ENCODE results near the gene PRRT1B. TPM values are rescaled to one million over a fixed set of nuclear protein-coding genes. Genes with fewer than 3 reads are reported as not detected.
A peak's percentile ranks its signal among the peaks of the same experiment; 100 is the strongest.

Gene PRRT1B
- total RNA-seq, 1 donor from 2014 or later, result not detected

DNA sequence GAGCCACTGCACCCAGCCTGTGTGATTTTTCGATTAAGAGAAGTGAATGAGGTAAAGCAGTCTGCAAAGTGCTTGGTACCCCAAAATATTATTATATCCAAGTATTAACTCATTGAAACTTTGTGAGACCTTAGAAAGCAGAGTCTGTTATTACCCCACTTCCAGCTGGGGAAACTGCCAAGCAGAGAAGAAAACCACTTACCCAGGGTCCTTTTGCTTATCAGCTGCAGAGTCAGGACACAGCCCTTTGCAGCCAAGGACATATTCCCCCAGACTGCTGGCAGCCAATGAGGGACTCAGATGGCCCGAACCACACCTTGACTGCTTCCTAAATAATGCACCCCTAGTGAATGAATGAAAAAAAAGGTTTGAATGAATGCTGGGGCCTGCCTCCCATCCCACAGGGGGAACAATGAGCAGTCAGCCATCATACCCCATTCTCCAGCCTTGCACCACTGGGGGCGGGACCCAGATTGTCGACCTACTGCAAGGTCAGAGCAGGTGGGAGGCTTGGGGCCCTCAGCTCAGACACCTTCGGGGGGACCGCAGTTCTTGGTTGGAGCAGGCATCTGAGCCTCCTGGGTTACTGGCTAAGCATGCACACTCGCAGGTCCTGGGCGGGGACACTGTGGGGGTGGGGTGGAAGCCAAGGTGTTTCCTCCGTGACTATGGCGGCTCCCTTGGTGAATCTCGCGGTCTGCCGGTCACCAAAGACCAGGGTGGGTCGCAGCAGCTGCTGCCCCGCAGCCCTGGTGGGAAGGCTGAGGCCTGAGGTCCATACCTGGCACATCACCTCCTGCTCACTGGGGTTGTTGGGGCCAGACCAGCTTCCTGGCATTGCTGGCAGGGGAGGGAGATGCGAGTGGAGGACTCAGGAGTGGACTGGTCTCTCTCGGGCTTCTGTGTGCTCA lies 29.7 kb downstream of the PRRT1B start:
- TF ChIP-seq, protein P1, sequence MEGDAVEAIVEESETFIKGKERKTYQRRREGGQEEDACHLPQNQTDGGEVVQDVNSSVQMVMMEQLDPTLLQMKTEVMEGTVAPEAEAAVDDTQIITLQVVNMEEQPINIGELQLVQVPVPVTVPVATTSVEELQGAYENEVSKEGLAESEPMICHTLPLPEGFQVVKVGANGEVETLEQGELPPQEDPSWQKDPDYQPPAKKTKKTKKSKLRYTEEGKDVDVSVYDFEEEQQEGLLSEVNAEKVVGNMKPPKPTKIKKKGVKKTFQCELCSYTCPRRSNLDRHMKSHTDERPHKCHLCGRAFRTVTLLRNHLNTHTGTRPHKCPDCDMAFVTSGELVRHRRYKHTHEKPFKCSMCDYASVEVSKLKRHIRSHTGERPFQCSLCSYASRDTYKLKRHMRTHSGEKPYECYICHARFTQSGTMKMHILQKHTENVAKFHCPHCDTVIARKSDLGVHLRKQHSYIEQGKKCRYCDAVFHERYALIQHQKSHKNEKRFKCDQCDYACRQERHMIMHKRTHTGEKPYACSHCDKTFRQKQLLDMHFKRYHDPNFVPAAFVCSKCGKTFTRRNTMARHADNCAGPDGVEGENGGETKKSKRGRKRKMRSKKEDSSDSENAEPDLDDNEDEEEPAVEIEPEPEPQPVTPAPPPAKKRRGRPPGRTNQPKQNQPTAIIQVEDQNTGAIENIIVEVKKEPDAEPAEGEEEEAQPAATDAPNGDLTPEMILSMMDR (IDR thresholded peaks at IDR 0.05; ENCODE audit: unreplicated experiment), result no peak
- no peak overlapping the region for H3K27ac Mint-ChIP-seq
- H3K27me3 Mint-ChIP-seq (ENCODE audit: low read depth), result no peaks in the 10 kb centered on the region
- DNase-seq (ENCODE audit: low spot score in 2 of 2, unreplicated experiment in 2 of 2), result no peak
- H3K4me3 Mint-ChIP-seq, result no peak overlapping the region
- H3K9me3 Mint-ChIP-seq, result no peaks in the 10 kb centered on the region
- H3K36me3 Mint-ChIP-seq, result peaks cover 17% of the 10 kb centered on the region
- no peaks in the 10 kb centered on the region for H3K4me1 Mint-ChIP-seq

DNA sequence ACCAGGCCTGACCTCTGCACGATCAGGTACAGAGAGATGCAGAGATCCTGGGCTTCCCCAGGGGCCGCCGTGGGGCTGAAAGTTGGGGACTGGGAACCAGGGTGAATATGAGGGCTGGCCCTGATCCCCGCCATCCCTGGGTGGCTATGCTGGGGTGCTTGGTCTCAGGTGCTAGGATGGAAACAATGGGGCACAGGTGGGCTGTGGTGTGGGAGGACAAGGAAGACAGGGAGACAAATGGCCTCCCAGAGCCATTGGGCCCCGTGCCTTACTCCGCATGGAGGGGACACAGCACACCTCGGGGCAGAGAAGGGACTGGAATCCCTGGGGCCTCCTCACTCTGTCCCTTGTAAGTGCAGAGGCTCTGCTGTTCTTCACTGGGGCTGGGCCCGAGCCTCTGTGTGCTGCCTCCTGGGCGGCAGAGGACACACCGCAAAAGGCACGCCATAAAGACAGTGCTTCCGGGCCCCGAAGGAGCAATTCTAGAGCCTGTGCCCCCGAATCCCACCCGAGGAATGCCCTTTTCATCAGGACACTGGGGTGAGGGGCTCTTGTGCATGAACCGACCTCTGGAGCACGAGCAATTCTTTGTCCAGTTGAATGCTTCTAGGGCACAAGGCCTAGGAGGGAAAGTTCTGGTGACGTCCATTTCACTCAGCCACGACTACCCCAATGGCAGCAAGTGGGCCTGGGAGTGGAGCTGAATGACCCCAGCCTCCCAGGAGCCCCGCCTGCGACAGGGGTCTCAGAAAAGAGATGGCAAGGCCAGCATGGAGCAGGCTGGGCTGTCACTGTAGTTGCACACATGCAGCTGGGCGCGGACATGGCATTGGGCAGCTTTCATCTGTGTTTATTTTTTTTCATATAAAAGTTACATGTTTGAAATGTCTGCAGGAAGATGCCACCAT lies 30.9 kb downstream of the PRRT1B start:
- Mint-ChIP-seq H3K27me3 (ENCODE audit: low read depth) (no peaks in the 10 kb centered on the region), H3K27ac (no peak overlapping the region), H3K36me3 (peaks cover 16% of the 10 kb centered on the region), H3K4me3 (no peak overlapping the region), H3K9me3 (no peaks in the 10 kb centered on the region), H3K4me1 (no peaks in the 10 kb centered on the region)
- DNase-seq (ENCODE audit: low spot score in 2 of 2, unreplicated experiment in 2 of 2), result no peak
- TF ChIP-seq, protein P1 (IDR thresholded peaks at IDR 0.05; ENCODE audit: unreplicated experiment), result no peak

DNA sequence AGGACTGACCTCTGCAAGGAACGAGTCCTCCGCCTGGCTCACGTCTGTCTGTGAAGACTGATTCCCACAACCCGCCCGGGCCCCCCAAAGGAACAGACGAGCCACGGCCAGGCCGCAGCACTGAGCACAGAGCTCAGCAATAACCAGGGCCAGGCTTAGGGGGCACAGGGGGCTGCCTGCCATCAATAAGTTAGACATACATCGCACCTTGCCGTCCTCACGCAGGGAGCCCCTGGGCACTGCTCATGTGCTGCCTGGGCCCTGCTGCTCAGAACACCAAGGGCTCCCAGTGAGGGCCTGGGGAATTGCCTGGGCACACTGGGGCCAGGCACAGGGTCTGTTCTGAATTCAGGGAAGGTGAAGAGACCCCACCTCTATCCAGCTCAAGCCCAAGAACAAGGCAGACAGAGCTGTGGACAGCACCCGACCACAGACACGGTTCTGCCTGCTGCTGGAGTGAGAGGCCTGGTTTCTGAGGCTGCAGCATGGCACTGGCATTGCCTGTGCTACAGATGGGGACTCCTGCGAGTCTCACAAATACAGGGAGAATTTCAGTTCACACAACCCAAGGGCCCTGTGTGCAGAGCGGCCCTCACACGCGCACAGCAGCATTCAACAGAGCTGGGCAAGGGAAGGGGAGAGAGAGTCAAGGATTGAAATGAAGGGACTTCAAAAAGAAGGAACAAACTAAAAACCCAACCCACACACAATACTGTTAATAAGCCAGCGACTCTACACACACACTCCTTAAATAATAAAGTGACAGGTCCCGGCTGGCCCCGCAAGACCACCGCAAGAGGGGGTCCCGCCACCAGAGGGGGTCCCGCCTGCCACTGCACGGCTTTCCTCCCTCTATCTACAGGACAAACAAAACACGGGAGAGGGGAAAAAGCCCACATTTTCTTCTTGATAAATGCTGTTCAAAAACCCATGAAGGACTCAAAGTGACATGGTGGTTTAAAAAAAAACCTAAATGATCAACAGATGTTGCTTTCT lies 32.0 kb downstream of the PRRT1B start:
- Mint-ChIP-seq H3K4me1 (no peaks in the 10 kb centered on the region), H3K36me3 (peaks cover 16% of the 10 kb centered on the region), H3K27me3 (ENCODE audit: low read depth) (no peaks in the 10 kb centered on the region), H3K27ac (peak overlapping the region; percentile 54), H3K4me3 (no peak overlapping the region), H3K9me3 (no peaks in the 10 kb centered on the region)
- TF ChIP-seq, protein P1 (IDR thresholded peaks at IDR 0.05; ENCODE audit: unreplicated experiment), result no peak
- no peak for DNase-seq (ENCODE audit: low spot score in 2 of 2, unreplicated experiment in 2 of 2)

DNA sequence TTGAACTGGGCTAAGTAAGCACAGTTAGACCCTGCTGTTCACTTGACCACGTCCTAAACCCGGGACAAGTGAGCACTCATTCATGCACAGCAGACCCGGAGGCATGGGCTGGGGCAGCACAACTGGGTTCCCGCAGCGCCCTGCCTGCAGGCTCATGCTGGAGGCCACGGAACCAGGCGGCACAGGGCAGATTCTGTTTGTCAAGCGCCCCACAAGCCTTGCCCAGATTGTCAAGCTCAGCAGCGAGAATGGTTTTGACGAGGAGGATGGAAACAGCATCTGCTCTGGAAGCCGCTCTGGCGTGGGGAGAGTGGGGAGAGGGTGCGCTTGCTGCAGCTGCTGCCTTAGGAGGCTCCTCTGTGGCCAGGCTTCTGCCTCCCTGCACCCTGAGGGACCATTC lies 32.7 kb downstream of the PRRT1B start:
- Mint-ChIP-seq H3K9me3 (no peaks in the 10 kb centered on the region), H3K4me1 (no peaks in the 10 kb centered on the region), H3K36me3 (peaks cover 13% of the 10 kb centered on the region), H3K27ac (peak overlapping the region; percentile 21), H3K27me3 (ENCODE audit: low read depth) (no peaks in the 10 kb centered on the region), H3K4me3 (no peak overlapping the region)
- TF ChIP-seq, protein P1 (IDR thresholded peaks at IDR 0.05; ENCODE audit: unreplicated experiment), result no peak
- DNase-seq (ENCODE audit: low spot score in 2 of 2, unreplicated experiment in 2 of 2), result no peak
